HG03469 (cell line): Measurements from ENCODE around the gene SFN.
A peak's percentile ranks its signal among the peaks of the same experiment; 100 is the strongest.
"Not testable (repeated sequence)": the region's sequence is repeated elsewhere in the genome, so short reads cannot be mapped to it uniquely, and the experiment has no call there.

Experiments
- ATAC-seq: cut with Tn5 transposase; IDR thresholded peaks from one replicate; pipeline ENCODE4 v1.9.1; 2021; ENCODE audit warnings: mild to moderate bottlenecking, moderate library complexity, moderate number of reproducible peaks; ENCODE audit not compliant: unreplicated experiment

Gene SFN

GRCh38 chr1:26862781-26863684, at the start of gene SFN:
Gene SFN (plus strand): TSS chr1:26863149. CDS start chr1:26863213, 64 bp downstream.
- ATAC-seq, result no peak

DNA sequence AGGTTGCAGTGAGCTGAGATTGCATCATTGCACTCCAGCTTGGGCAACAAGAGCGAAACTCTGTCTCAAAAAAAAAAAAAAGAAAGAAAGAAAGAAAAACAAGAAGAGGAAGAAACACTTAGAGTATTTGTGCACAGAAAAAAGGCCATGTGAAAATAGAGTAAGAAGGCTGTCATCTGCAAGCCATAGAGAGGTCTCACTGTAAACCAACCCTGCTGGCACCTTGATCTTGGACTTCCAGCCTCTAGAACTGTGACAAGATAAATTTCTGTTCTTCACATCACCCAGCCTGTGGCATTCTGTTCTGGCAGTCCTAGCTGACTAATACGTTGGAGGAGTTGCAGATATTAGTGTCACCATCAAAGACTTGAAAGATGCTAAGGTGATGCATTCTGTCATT, 48.6 kb upstream of the SFN start:
- ATAC-seq, result no peak

DNA sequence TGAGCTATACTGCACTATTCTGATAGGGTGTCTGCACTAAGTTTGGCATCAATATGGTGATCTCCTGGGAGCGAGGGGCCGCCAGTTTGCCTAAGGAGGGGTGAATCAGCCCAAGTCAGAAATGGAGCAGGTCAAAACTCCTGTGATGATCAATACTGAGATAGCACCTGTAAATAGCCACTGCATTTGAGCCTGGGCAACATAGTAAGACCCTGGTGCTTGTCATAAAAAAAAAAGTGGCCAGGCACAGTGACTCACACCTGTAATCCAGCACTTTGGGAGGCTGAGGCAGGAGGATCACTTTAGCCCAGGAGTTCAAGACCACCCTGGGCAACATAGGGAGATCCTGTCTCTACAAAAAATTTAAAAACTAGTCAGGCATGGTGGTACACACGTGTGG, 48.1 kb upstream of the SFN start:
- ATAC-seq, result no peak

DNA sequence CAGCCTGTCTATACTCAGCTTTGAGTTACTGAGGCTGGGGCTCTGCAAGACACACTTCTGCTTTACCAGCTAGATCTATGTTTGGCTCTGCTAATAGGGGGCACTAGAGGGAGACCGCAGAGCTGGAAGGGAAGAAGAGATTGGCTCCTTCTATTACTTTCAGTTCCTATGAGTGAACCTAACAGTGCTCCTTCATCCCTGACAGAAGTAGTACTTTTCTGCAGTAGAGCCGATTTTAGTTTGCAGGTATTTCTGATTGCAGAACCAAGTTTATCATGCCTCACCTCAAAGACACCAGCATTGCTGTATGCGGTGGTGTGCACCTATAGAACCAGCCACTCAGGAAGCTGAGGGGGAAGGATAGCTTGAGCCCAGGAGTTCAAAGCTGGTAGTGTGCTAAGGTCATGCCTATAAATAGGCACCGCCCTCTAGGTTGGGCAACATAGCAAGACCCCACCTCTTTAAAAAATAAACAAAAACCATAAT, 42.1 kb upstream of the SFN start:
- peak; percentile 76 for ATAC-seq

DNA sequence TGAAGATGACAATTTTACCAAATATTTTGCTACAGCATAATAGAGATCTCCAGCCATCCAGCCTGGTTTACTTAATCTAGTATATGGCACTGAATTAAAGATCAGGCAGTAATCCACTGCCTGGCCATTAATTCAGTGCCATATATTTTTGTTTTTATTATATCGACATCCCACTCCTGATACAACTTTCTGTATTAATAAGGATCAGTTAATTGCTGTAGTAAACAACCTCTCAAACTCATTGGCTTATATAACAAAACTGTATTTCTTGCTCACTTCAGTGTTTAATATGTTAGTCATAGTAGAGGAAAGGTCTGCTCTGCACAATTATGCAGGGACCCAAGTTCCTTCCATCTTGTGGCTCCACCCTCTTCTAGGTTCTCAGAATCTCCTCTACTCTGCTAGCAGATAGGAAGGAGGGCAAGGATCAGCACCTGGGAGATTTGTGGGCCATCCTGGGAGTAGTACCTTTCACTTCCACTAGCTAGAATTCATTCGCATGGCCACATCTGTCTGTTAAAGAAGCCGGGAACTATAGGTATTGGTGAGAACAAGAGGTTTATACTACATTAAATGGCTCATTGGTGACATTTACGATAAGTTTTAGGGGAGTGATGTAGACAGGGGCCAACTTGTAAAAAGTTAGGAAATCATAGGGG, 40.1 kb upstream of the SFN start:
- no peak for ATAC-seq

DNA sequence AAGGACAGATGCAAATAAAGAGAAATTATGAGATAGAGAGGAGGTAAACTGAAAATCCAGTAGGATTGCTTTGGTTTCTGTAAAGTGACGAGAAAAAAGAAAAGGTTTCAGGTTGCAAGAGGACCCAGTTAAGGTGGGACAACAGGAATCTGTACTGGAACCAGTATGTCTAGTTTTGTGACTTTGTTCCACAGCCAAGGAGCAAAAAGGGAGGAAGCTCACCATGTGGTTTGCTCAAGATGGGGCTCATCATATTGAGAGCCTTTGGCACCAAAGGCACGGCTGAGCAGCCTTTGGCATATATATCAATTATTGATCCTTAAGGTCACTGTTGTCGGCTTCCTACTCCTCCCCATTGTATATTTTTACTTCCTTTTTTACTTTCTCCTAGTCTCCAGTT, 38.2 kb upstream of the SFN start:
- ATAC-seq, result no peak

DNA sequence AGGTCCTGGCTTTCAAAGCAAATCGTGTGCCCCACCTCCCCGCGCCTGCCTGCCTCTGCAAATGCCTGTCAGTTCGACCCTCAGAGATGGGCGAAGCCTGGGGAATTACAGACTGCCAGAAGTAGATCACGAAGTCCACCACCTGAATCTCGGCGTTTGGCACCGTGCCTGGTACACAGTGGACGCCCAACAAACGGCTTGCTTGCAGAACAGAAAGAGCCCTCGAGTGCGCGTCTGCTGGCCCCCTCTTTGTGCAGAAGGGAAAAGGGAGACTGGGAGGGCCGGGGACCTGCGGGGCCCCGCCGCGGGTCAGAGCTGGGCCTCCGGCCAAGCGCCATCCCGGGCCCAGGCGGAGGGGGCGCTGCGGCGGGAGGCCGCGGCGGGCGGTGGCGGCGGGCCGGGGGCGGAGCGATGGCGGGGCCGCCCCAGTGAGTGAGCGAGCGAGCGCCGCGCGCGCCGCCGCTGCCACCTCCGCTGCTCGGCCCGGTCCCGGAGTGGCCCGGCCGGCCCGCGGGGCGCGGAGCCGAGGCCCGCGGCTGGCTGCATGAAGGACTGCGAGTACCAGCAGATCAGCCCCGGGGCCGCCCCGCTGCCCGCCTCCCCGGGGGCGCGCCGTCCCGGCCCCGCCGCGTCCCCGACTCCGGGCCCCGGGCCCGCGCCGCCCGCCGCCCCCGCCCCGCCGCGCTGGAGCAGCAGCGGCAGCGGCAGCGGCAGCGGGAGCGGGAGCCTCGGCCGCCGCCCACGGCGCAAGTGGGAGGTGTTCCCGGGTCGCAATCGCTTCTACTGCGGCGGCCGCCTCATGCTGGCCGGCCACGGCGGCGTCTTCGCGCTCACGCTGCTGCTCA, 36.5 kb upstream of the SFN start, which contains the start of gene ZDHHC18:
Gene ZDHHC18 (plus strand): TSS at position 428 of the 845 bp plus-strand sequence. CDS start 117 bp downstream, at position 545.
- peak; percentile 60 for ATAC-seq

GRCh38 chr1:26827106-26827604, 35.8 kb upstream of the SFN start:
- no peak for ATAC-seq

- no peak for ATAC-seq
These were observed 35.3 kb upstream of the SFN start for GRCh38 chr1:26827663-26828062.

GRCh38 chr1:26828411-26828991, 34.4 kb upstream of the SFN start:
- no peak for ATAC-seq

GRCh38 chr1:26829184-26829911, 33.6 kb upstream of the SFN start:
- no peak for ATAC-seq

DNA sequence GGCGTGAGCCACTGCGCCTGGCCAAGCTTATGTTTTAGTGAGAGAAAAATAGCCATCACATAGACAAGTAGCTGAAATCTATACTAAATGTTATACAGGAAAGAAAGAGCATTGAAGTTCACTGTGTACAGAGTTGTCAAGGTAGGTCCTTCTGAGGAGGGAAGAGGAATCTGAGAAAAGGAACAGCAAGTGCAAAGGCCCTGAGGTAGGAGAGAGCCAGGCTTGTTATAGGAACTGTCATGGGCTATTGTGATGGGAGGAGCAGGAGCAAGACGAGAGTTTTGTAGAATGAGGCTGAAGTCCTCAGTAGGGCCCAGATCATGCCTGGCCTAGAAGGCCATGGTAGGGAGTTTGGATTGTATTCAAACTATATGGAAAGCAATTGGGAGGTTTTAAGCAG, 31.9 kb upstream of the SFN start:
- no peak for ATAC-seq

GRCh38 chr1:26831546-26832248, 31.3 kb upstream of the SFN start:
- ATAC-seq, result no peak

- no peak for ATAC-seq
These were observed 30.5 kb upstream of the SFN start for GRCh38 chr1:26832249-26832960.

GRCh38 chr1:26833432-26834405, 29.2 kb upstream of the SFN start:
- ATAC-seq, result no peak

GRCh38 chr1:26837665-26838064, 25.3 kb upstream of the SFN start:
- ATAC-seq, result not testable (repeated sequence)
